ENCODE measurements around the gene PGC. TPM values are rescaled to one million over a fixed set of nuclear protein-coding genes. Genes with fewer than 3 reads are reported as not detected.

The PGC gene
- total and polyA plus RNA-seq, 2 of the 8 experiments (the other 6 are each of a cell fraction or from before 2014, with no cell fraction given), result 0.09 TPM; not detected in 1

DNA sequence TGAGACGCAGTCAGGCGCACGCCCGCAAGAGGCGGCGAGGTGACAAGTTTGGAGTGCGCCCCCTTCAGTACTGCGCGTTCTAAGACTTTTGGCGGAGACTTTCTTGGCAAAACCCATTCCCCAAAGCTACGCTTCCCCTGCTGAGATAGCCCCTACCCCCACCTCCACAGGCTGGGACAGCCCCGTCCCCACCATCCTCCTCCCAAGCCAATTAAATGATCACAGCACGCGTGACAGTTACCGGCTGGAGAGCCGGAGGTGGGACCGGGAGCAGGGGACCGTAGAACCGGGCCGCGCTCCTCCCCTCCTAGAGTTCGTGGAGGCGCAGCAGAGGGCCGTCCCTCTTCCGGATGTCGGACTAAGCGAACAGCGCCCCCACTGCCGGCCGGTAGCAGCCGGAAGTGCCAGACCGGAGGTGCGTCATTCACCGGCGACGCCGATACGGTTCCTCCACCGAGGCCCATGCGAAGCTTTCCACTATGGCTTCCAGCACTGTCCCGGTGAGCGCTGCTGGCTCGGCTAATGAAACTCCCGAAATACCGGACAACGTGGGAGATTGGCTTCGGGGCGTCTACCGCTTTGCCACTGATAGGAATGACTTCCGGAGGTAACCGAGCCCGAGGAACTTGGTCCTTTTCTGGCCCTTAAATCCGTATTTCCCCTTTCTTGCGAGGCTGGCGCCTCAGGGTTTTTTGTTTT lies 40.2 kb upstream of the PGC start, which contains the start of gene TOMM6 (continued):
- peak; percentile 58; the same call in 1 of the 2 replicates for TF ChIP-seq SP1 (IDR thresholded peaks at IDR 0.05; ENCODE audit: low read depth, low read length)
- peak; percentile 68 for TF ChIP-seq SAP30 (IDR thresholded peaks at IDR 0.05; ENCODE audit: insufficient read depth, insufficient replicate concordance, low read length)
- no peak for TF ChIP-seq CHD1 (IDR thresholded peaks at IDR 0.05; ENCODE audit: low read depth, low read length)
- peak in 1 of 2 experiments; percentile 48; a peak in 1 of 3 replicates for TF ChIP-seq EP300 (IDR thresholded peaks at IDR 0.05; ENCODE audit: borderline replicate concordance in 1 of 2, low read depth in 2 of 2, low read length in 2 of 2)
- TF ChIP-seq CEBPB (IDR thresholded peaks at IDR 0.05; ENCODE audit: low read depth, low read length), result no peak
- TF ChIP-seq, protein P1, sequence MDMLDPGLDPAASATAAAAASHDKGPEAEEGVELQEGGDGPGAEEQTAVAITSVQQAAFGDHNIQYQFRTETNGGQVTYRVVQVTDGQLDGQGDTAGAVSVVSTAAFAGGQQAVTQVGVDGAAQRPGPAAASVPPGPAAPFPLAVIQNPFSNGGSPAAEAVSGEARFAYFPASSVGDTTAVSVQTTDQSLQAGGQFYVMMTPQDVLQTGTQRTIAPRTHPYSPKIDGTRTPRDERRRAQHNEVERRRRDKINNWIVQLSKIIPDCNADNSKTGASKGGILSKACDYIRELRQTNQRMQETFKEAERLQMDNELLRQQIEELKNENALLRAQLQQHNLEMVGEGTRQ (IDR thresholded peaks at IDR 0.05; ENCODE audit: low read length), result 0 out of 2 replicates have a peak, but pooled peaks have one; percentile 2
- 0 out of 2 replicates have a peak, but pooled peaks have one; percentile 10 for TF ChIP-seq SP4 (IDR thresholded peaks at IDR 0.05; ENCODE audit: low read length)
- TF ChIP-seq TAF1 (IDR thresholded peaks at IDR 0.05; ENCODE audit: low read depth, low read length), result peak; percentile 98
- peak; percentile 90 to 97 for TF ChIP-seq POLR2A (IDR thresholded peaks at IDR 0.05; ENCODE audit: control extremely low read depth in 1 of 2, low read depth in 2 of 2, low read length in 2 of 2)
- TF ChIP-seq PHF8 (conservative IDR thresholded peaks at IDR 0.05; ENCODE audit: low read depth, low read length), result peak; percentile 94
- TF ChIP-seq POU5F1 (IDR thresholded peaks at IDR 0.05; ENCODE audit: low read depth, low read length), result no peak
- TF ChIP-seq, protein P2, sequence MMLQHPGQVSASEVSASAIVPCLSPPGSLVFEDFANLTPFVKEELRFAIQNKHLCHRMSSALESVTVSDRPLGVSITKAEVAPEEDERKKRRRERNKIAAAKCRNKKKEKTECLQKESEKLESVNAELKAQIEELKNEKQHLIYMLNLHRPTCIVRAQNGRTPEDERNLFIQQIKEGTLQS (IDR thresholded peaks at IDR 0.05; ENCODE audit: insufficient read depth, low read depth, low read length), result peak; percentile 88
- TF ChIP-seq TAF7 (optimal IDR thresholded peaks at IDR 0.05; ENCODE audit: borderline replicate concordance, low read depth, low read length), result peak; percentile 98
- TF ChIP-seq SIN3A (conservative IDR thresholded peaks at IDR 0.05 in 1 of 2, IDR thresholded peaks at IDR 0.05 in 1 of 2; ENCODE audit: low read depth in 1 of 2, low read length in 2 of 2), result peak; percentile 79 to 91
- TF ChIP-seq CREB1 (IDR thresholded peaks at IDR 0.05), result peak; percentile 98
- TF ChIP-seq, protein P3, sequence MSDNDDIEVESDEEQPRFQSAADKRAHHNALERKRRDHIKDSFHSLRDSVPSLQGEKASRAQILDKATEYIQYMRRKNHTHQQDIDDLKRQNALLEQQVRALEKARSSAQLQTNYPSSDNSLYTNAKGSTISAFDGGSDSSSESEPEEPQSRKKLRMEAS (IDR thresholded peaks at IDR 0.05), result peak; percentile 50; the same call in 1 of the 2 replicates
- TF ChIP-seq, protein P4, sequence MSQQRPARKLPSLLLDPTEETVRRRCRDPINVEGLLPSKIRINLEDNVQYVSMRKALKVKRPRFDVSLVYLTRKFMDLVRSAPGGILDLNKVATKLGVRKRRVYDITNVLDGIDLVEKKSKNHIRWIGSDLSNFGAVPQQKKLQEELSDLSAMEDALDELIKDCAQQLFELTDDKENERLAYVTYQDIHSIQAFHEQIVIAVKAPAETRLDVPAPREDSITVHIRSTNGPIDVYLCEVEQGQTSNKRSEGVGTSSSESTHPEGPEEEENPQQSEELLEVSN (IDR thresholded peaks at IDR 0.05), result no peak
- no peak for TF ChIP-seq NANOG (IDR thresholded peaks at IDR 0.05; ENCODE audit: insufficient read depth, low read depth, low read length, poor library complexity, severe bottlenecking)
- peak; percentile 76; the same call in 1 of the 2 replicates for TF ChIP-seq SRF (IDR thresholded peaks at IDR 0.05; ENCODE audit: low read depth, low read length)

All from H1 (cell line).